TTC549 (cell line): ENCODE data around the gene GLT8D2.

Source experiments
- FAIRE-seq: peaks from 2 replicates; lab custom pipeline; 2012; peaks lifted over from hg19 to GRCh38; lab: Jason Lieb, UNC

GLT8D2 gene

GRCh38 chr12:103944964-103945363 is 105.0 kb downstream of the GLT8D2 start:
- FAIRE-seq, result no peak
